WERI-Rb-1 (cell line): ENCODE measurements around the gene OBSL1.
A peak's percentile ranks its signal among the peaks of the same experiment; 100 is the strongest.

ENCODE experiments used
- DNase-seq: peaks from one replicate; pipeline ENCODE4 v3.0.0-alpha.2; 2020
- H3K27ac ChIP-seq: fragments of 250-450 bp; sonication (Bioruptor Pico); 2 replicates; pipeline ENCODE4 v1.5.1; 2020; ENCODE audit warnings: mild to moderate bottlenecking, moderate library complexity
- H3K27me3 ChIP-seq: fragments of 250-450 bp; sonication (Bioruptor Pico); 2 replicates; pipeline ENCODE4 v1.5.1; 2021; ENCODE audit warnings: mild to moderate bottlenecking, low read depth, moderate library complexity; ENCODE audit not compliant: insufficient read depth, severe bottlenecking
- H3K36me3 ChIP-seq: fragments of 250-450 bp; sonication (Bioruptor Pico); 2 replicates; pipeline ENCODE4 v1.5.1; 2020; ENCODE audit warnings: mild to moderate bottlenecking, moderate library complexity
- H3K4me3 ChIP-seq: 2 replicates; pipeline ENCODE4 v1.5.1; 2011; ENCODE audit warnings: low read depth, mild to moderate bottlenecking, control low read depth, low read length
- H3K9me3 ChIP-seq: fragments of 250-450 bp; sonication (Bioruptor Pico); 2 replicates; pipeline ENCODE4 v1.5.1; 2021; ENCODE audit warnings: mild to moderate bottlenecking, moderate library complexity; ENCODE audit not compliant: severe bottlenecking
- TF ChIP-seq, protein P1 (sequence below): IDR thresholded peaks from 2 replicates; pipeline ENCODE4 v1.5.1; 2011; ENCODE audit warnings: low read depth, mild to moderate bottlenecking, control low read depth, inconsistent platforms, low read length

OBSL1 gene

DNA sequence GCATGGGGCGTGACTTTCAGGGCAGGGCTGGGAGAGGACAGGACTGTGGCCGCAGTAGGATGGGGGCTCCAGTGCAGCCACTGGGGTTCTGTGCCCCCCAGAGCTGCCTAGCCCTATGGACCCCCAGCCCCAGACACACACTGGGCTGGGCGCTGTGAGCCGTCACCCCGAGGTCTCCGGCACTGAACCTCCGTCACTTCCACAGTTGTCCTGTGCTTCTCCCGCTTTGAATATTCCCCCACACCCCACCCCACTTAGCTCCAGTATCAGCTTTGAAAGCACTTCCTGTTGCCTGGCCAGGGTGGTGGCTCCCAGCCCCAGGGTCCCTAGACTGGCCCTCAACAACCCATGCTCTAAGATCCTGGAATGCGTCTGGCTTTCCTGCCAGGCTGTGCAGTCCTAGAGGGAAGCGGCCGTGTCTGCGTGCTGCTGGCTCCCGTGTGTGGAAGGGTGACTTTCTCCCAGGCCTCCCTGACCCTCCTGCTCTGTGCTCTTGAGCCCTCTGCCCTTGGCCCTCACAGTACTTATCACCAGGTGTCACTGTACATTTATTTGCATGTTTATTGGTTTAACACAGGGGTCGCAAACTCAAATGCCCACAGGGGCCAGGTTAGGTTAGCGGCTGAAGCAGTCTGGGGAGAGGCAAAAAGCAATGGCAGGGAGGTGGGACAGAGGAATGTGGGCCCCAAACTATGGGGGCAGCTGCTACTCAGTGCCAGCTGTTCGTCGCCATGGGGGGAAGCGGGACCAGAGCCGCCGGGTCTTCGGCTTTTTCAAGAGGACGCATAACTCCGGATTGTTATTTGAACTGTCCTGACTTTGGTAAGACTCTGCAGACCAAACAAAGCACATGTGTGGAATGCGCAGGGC lies 9.9 kb downstream of the OBSL1 start:
- Histone ChIP-seq H3K36me3 (peaks cover 26% of the 10 kb centered on the region), H3K27me3 (no peaks in the 10 kb centered on the region), H3K27ac (no peak overlapping the region; the same call in 1 of the 2 replicates), H3K9me3 (no peaks in the 10 kb centered on the region), H3K4me3 (no peak overlapping the region)
- TF ChIP-seq, protein P1, sequence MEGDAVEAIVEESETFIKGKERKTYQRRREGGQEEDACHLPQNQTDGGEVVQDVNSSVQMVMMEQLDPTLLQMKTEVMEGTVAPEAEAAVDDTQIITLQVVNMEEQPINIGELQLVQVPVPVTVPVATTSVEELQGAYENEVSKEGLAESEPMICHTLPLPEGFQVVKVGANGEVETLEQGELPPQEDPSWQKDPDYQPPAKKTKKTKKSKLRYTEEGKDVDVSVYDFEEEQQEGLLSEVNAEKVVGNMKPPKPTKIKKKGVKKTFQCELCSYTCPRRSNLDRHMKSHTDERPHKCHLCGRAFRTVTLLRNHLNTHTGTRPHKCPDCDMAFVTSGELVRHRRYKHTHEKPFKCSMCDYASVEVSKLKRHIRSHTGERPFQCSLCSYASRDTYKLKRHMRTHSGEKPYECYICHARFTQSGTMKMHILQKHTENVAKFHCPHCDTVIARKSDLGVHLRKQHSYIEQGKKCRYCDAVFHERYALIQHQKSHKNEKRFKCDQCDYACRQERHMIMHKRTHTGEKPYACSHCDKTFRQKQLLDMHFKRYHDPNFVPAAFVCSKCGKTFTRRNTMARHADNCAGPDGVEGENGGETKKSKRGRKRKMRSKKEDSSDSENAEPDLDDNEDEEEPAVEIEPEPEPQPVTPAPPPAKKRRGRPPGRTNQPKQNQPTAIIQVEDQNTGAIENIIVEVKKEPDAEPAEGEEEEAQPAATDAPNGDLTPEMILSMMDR, result no peak
- DNase-seq, result no peak

DNA sequence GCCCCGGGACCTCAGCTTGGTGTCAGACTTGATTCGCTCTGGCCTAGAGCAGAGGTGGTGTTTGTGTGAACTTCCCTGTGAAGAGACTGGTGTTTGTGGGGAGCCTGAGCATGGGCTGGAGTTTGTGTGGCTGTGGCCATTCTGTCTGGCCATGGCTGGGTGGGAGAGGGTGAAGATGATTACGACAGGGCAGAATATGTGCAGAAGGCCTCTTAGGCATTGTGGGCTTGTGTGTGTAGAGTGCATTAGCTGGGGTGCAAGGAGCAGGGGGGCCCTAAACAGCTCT lies 10.5 kb downstream of the OBSL1 start:
- TF ChIP-seq, protein P1, result no peak
- no peak for DNase-seq
- Histone ChIP-seq H3K9me3 (no peaks in the 10 kb centered on the region), H3K27ac (no peak overlapping the region; the same call in 1 of the 2 replicates), H3K4me3 (no peak overlapping the region), H3K27me3 (no peaks in the 10 kb centered on the region), H3K36me3 (peaks cover 25% of the 10 kb centered on the region)

DNA sequence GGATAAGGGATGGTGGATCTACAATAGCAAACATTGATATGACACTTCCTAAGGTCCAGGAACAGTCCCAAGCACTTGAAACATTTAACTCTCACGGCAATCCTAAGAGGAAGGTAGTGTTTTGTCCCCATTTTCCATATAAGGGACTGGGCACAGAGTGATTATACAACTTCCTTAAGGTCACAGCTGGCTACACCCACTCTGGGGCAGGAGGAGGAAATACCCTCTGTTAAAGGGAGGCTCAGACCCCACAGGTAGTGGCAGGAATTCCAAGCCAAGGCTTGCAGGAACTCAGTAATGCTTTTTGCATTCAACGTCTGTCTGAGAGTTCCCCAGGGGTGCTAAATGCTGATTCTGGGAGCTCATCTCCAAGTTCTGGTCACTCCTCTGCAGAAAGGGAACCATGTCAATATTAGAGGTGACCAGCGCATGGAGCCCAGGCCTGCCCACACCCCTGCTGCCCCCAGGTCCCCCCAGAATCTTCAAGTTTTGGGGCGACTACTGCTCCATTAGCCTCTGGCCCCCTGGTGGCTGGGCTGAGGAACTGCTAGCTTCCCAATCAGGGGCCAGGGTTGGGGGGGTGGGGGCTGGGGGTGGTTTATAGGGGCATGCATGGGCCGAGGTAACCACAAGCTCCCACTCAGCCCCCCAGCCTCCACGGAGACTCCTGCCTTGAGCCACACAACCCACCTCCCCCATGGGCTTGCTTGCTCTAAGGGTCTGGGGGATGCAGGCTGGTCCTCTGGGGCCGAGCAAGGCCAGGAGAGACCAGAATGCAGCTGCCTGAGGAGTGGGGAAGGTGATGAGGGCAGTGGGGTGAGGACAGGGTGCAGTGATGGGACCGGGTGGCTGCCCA lies 11.1 kb downstream of the OBSL1 start:
- no peaks in the 10 kb centered on the region for H3K9me3 ChIP-seq
- TF ChIP-seq, protein P1, result peak; percentile 65
- H3K36me3 ChIP-seq, result peaks cover 25% of the 10 kb centered on the region
- H3K4me3 ChIP-seq, result no peak overlapping the region
- no peak for DNase-seq
- no peak overlapping the region; the same call in 1 of the 2 replicates for H3K27ac ChIP-seq
- H3K27me3 ChIP-seq, result no peaks in the 10 kb centered on the region

DNA sequence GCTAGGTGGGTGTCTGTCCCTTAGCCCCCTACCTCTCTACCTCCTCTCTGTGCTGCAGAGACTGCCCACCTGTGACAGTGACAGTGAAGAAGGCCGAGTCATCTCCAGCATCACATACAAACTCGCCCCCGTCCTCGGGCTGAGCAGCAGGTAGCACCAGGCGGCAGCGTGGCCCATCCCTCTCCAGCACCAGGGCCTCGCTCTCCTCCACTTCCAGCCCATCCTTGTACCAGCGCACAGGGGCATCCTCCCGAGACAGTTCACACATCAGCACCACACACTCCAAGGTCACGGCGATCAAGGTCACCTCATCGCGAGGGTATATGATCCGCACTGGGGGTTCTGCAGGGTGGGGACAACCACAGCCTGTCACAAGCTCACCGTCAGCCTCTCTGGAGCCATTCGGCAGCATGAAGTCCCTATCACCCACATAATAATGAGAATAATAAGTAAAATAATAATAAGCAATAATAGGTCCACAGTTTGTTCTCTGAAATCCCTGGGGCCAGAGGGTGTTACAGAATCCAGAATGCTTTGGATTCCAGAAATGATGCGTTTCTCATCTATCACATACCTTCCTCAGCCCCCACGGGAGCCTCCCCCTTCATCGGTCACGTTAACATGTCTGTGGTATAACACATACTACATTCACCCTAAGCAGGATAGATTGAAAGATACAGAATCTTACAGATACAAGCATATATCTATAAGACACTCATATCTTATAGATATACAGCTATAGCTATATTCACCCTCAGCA lies 12.0 kb downstream of the OBSL1 start:
- Histone ChIP-seq H3K27me3 (no peaks in the 10 kb centered on the region), H3K27ac (no peak overlapping the region), H3K9me3 (no peaks in the 10 kb centered on the region), H3K4me3 (no peak overlapping the region), H3K36me3 (peaks cover 16% of the 10 kb centered on the region)
- DNase-seq, result peak; percentile 8
- TF ChIP-seq, protein P1, result no peak

DNA sequence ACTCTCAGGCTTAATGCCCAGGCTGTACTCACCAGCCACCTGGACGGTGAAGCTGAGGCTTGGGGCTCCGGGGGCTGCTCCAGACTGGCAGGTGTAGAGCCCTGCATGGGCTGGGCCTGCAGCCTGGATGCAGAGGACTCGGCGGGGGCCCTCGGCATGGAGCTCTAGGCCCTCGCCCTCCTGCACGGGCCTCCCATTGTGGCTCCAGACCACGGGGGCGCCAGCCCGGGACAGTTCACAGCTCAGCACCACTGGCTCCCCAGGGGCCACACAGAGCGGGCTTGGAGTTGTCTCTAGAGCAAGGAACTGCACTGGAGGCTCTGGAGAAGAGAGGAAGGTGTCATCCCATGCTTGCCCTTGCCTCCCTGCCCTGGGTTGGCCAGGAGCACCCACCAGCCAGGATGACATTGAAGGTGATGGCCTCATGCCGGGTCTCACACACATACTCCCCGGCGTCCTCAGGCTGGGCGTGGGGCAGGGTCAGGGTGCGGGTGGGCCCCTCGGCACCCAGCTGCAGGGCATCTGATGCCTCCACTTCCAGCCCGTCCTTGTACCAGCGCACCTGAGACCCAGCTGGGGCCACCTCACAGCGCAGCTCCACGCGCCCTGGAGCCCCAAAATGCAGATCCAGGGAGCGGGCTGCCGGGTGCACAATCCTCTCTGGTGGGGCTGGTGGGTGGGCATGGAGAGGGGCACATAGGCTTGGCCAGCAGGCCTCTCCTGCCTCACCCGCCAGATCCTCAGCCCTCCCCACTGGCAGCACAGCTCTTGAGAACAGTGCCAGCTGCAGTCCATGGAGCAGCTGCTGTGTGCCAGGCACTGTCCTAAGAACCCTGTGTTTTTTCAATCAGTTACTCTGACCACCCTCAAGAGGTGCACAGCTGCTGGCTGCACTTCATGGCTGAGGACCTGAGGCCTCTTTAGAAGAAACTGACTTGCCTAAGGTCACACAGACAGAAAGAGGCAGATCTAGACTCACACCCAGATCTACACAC lies 13.3 kb downstream of the OBSL1 start:
- Histone ChIP-seq H3K27ac (no peak overlapping the region), H3K4me3 (no peak overlapping the region), H3K9me3 (no peaks in the 10 kb centered on the region), H3K36me3 (peaks cover 5% of the 10 kb centered on the region), H3K27me3 (no peaks in the 10 kb centered on the region)
- TF ChIP-seq, protein P1, result no peak
- DNase-seq, result no peak
